Measurements from ENCODE around the gene TRPV2.

DNA sequence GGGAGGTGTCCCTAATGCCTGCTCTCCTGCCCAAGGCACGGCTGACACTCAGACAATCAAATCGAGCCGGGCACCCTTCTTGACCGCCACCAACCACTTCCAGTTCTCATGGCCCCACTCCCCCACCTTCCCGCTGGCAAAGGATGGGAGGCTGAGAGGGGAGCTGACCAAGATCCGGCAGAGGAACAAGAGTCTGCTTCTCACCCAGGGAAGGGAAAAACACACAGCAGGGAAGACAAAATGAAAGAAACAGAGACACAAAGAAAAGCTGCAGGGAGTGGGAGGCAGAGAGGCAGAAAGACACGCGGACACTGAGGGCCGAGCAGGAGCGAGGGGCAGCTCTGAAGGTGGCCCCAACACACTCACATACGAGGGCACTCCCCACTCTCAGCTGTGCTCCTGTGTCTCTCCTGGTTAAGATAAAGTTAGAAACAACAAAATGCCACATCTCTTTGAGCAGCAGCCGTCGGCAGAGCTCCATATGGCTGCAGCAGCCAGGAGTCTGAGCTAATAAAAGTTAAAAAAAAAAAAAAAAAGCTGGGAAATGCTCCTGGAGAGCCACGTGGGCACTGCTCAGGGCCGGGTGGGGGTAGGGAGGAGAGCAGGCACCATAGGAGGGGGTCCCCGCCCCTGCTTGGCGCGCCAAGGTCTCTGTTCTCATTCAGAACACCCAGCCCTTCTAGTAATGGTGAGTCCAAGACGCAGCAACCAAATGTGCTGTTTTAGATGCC is 69.2 kb downstream of the TRPV2 start:
- no peak for TF ChIP-seq POLR2AphosphoS5 (IDR thresholded peaks at IDR 0.05; ENCODE audit: low read depth, low read length)
- TF ChIP-seq, protein P1, sequence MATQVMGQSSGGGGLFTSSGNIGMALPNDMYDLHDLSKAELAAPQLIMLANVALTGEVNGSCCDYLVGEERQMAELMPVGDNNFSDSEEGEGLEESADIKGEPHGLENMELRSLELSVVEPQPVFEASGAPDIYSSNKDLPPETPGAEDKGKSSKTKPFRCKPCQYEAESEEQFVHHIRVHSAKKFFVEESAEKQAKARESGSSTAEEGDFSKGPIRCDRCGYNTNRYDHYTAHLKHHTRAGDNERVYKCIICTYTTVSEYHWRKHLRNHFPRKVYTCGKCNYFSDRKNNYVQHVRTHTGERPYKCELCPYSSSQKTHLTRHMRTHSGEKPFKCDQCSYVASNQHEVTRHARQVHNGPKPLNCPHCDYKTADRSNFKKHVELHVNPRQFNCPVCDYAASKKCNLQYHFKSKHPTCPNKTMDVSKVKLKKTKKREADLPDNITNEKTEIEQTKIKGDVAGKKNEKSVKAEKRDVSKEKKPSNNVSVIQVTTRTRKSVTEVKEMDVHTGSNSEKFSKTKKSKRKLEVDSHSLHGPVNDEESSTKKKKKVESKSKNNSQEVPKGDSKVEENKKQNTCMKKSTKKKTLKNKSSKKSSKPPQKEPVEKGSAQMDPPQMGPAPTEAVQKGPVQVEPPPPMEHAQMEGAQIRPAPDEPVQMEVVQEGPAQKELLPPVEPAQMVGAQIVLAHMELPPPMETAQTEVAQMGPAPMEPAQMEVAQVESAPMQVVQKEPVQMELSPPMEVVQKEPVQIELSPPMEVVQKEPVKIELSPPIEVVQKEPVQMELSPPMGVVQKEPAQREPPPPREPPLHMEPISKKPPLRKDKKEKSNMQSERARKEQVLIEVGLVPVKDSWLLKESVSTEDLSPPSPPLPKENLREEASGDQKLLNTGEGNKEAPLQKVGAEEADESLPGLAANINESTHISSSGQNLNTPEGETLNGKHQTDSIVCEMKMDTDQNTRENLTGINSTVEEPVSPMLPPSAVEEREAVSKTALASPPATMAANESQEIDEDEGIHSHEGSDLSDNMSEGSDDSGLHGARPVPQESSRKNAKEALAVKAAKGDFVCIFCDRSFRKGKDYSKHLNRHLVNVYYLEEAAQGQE (IDR thresholded peaks at IDR 0.05; ENCODE audit: insufficient read depth in 1 of 2, low read depth in 2 of 2, low read length in 2 of 2) = no peak
- no peak for TF ChIP-seq SIN3A (IDR thresholded peaks at IDR 0.05; ENCODE audit: borderline replicate concordance, insufficient read depth, low read length)
- no peak for TF ChIP-seq TAF1 (IDR thresholded peaks at IDR 0.05; ENCODE audit: borderline replicate concordance, insufficient read depth, low read length)

Data from PFSK-1 (cell line).